ENCODE results near the gene SLC17A7. TPM values are rescaled to one million over a fixed set of nuclear protein-coding genes. Genes with fewer than 3 reads are reported as not detected.

The SLC17A7 gene
- total and polyA plus RNA-seq, 12 donors: 0.17 to 2.3 (median 0.92) TPM

GRCh38 chr19:49440439-49441209, 703 bp downstream of the SLC17A7 start:
- Histone ChIP-seq H3K4me1 (peaks cover 0 to 24% (median 6%) of the 10 kb centered on the region in 9 donors), H3K9me3 (no peaks in the 10 kb centered on the region), H3K27me3 (peaks cover 8 to 67% (median 62%) of the 10 kb centered on the region in 7 donors), H3K27ac (no peak overlapping the region), H3K36me3 (no peaks in the 10 kb centered on the region), H3K4me3 (peak overlapping the region in 9 of 10 donors; percentile 22 to 93 (median 47))
- TF ChIP-seq CTCF (IDR thresholded peaks at IDR 0.05): no peak
- 25 to 27% methylated on average over 19 of the region's 19 CpGs for WGBS, 2 donors
- intact Hi-C loops (cut with DNase I): loop anchor here in 4 of 10 donors (5.0 to 10.0 kb wide), 3 partner anchors 48 to 216 kb away; no protein-coding TSS in a partner anchor
- DNase-seq (no peak), ATAC-seq (no peak)

GRCh38 chr19:49439836-49440235, 1.5 kb downstream of the SLC17A7 start:
- no peak overlapping the region for H3K27ac ChIP-seq
- H3K4me1 ChIP-seq: peaks cover 0 to 24% (median 6%) of the 10 kb centered on the region in 9 donors
- ATAC-seq: no peak
- no peaks in the 10 kb centered on the region for H3K9me3 ChIP-seq
- H3K27me3 ChIP-seq: peaks cover 8 to 75% (median 70%) of the 10 kb centered on the region in 7 donors
- H3K4me3 ChIP-seq: no peak overlapping the region
- intact Hi-C loops (cut with DNase I): loop anchor here in 5 of 10 donors (5.0 to 10.0 kb wide), 4 partner anchors 38 to 215 kb away; no protein-coding TSS in a partner anchor
- TF ChIP-seq CTCF (IDR thresholded peaks at IDR 0.05): no peak
- 41 to 59% methylated on average over 6 of the region's 6 CpGs for WGBS, 2 donors
- DNase-seq: no peak
- no peaks in the 10 kb centered on the region for H3K36me3 ChIP-seq

DNA sequence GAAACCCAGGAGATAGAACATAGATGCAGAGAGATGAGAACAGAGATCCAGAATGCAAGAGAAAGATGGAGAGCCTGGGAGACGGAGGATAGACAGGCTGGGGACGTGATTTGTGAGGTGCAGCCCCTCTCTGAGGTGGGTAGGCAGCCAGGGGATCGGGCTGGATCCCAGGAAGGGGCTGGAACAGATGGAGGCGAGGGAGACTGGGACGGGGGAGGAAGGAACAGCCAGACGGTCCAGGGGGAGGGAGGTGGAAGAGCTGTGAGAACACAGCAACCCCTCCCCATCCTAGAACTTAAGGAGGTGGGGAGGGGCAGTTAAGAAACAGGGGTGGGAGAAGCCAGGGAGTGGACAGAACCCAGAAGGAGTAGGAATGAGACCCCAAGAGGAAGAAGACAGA, 3.1 kb downstream of the SLC17A7 start:
- Histone ChIP-seq H3K36me3 (no peaks in the 10 kb centered on the region), H3K27ac (no peak overlapping the region), H3K27me3 (peaks cover 8 to 91% (median 86%) of the 10 kb centered on the region in 7 donors), H3K4me3 (no peak overlapping the region), H3K4me1 (peaks cover 0 to 17% (median 6%) of the 10 kb centered on the region in 9 donors), H3K9me3 (no peaks in the 10 kb centered on the region)
- WGBS, 2 donors: 18 to 22% methylated on average over 6 of the region's 6 CpGs
- TF ChIP-seq CTCF (IDR thresholded peaks at IDR 0.05): no peak
- intact Hi-C loops (cut with DNase I): loop anchor here in 2 of 10 donors (5.0 kb wide), 2 partner anchors 36 to 46 kb away; no protein-coding TSS in a partner anchor
- DNase-seq: no peak
- ATAC-seq: no peak

- Histone ChIP-seq H3K9me3 (no peaks in the 10 kb centered on the region), H3K4me1 (peaks cover 0 to 12% (median 4%) of the 10 kb centered on the region in 9 donors), H3K27me3 (peaks cover 16 to 98% (median 94%) of the 10 kb centered on the region in 7 donors), H3K36me3 (no peaks in the 10 kb centered on the region), H3K27ac (no peak overlapping the region), H3K4me3 (no peak overlapping the region)
- ATAC-seq: no peak
- 19 to 22% methylated on average over 8 of the region's 8 CpGs for WGBS, 2 donors
- intact Hi-C loops (cut with DNase I): loop anchor here in 2 of 10 donors (5.0 kb wide), 2 partner anchors 35 to 45 kb away; no protein-coding TSS in a partner anchor
- no peak for TF ChIP-seq CTCF (IDR thresholded peaks at IDR 0.05)
- no peak for DNase-seq
These were observed 4.1 kb downstream of the SLC17A7 start for GRCh38 chr19:49437231-49437630.
